Measurements from ENCODE around the gene SHISA7.

SHISA7 gene

DNA sequence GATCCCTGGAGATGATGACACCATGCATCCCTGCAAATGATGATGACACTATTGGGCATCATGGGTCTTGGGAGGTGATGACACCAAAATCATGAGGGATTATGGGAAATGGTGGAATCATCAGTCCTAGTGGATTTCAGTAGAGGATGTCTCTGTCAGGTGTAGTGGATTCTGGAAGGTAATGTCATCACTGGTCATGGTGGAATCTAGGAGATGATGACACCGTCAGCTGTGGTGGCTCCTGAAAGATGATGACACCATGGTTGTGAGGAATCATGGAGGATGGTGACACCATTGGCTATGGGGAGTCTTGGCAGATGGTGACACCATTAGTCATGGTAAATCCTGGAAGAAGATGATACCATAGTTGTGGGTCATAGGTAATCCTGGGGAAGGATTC is 11.9 kb downstream of the SHISA7 start:
- TF ChIP-seq, protein P1, sequence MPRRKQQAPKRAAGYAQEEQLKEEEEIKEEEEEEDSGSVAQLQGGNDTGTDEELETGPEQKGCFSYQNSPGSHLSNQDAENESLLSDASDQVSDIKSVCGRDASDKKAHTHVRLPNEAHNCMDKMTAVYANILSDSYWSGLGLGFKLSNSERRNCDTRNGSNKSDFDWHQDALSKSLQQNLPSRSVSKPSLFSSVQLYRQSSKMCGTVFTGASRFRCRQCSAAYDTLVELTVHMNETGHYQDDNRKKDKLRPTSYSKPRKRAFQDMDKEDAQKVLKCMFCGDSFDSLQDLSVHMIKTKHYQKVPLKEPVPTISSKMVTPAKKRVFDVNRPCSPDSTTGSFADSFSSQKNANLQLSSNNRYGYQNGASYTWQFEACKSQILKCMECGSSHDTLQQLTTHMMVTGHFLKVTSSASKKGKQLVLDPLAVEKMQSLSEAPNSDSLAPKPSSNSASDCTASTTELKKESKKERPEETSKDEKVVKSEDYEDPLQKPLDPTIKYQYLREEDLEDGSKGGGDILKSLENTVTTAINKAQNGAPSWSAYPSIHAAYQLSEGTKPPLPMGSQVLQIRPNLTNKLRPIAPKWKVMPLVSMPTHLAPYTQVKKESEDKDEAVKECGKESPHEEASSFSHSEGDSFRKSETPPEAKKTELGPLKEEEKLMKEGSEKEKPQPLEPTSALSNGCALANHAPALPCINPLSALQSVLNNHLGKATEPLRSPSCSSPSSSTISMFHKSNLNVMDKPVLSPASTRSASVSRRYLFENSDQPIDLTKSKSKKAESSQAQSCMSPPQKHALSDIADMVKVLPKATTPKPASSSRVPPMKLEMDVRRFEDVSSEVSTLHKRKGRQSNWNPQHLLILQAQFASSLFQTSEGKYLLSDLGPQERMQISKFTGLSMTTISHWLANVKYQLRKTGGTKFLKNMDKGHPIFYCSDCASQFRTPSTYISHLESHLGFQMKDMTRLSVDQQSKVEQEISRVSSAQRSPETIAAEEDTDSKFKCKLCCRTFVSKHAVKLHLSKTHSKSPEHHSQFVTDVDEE (CRISPR knock-in tag; IDR thresholded peaks at IDR 0.05) = no peak
- TF ChIP-seq, protein P2, sequence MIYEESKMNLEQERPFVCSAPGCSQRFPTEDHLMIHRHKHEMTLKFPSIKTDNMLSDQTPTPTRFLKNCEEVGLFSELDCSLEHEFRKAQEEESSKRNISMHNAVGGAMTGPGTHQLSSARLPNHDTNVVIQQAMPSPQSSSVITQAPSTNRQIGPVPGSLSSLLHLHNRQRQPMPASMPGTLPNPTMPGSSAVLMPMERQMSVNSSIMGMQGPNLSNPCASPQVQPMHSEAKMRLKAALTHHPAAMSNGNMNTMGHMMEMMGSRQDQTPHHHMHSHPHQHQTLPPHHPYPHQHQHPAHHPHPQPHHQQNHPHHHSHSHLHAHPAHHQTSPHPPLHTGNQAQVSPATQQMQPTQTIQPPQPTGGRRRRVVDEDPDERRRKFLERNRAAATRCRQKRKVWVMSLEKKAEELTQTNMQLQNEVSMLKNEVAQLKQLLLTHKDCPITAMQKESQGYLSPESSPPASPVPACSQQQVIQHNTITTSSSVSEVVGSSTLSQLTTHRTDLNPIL (CRISPR knock-in tag; IDR thresholded peaks at IDR 0.05; ENCODE audit: low read depth) = no peak
- no peak for TF ChIP-seq ZFP30 (CRISPR knock-in tag; IDR thresholded peaks at IDR 0.05)
- no peak for TF ChIP-seq TCF4 (CRISPR knock-in tag; IDR thresholded peaks at IDR 0.05; ENCODE audit: borderline replicate concordance)
- TF ChIP-seq ZNF70 (CRISPR knock-in tag; IDR thresholded peaks at IDR 0.05) = no peak
- TF ChIP-seq TOX (CRISPR knock-in tag; IDR thresholded peaks at IDR 0.05; ENCODE audit: borderline replicate concordance) = no peak
- TF ChIP-seq ESRRG (CRISPR knock-in tag; IDR thresholded peaks at IDR 0.05) = no peak
- no peak for TF ChIP-seq CSRNP3 (CRISPR knock-in tag; IDR thresholded peaks at IDR 0.05)
- no peak for TF ChIP-seq ZNF8 (CRISPR knock-in tag; IDR thresholded peaks at IDR 0.05)
- TF ChIP-seq PPARA (CRISPR knock-in tag; IDR thresholded peaks at IDR 0.05; ENCODE audit: borderline replicate concordance) = no peak
- TF ChIP-seq POU6F1 (CRISPR knock-in tag; IDR thresholded peaks at IDR 0.05; ENCODE audit: borderline replicate concordance, low read depth) = no peak
- no peak for ATAC-seq

GRCh38 chr19:55426042-55426441 is 17.1 kb downstream of the SHISA7 start:
- TF ChIP-seq ARNTL (CRISPR knock-in tag; IDR thresholded peaks at IDR 0.05; ENCODE audit: borderline replicate concordance, low read depth) = no peak
- TF ChIP-seq ZNF70 (CRISPR knock-in tag; IDR thresholded peaks at IDR 0.05) = no peak
- TF ChIP-seq SNAI2 (CRISPR knock-in tag; IDR thresholded peaks at IDR 0.05) = no peak
- TF ChIP-seq, protein P3, sequence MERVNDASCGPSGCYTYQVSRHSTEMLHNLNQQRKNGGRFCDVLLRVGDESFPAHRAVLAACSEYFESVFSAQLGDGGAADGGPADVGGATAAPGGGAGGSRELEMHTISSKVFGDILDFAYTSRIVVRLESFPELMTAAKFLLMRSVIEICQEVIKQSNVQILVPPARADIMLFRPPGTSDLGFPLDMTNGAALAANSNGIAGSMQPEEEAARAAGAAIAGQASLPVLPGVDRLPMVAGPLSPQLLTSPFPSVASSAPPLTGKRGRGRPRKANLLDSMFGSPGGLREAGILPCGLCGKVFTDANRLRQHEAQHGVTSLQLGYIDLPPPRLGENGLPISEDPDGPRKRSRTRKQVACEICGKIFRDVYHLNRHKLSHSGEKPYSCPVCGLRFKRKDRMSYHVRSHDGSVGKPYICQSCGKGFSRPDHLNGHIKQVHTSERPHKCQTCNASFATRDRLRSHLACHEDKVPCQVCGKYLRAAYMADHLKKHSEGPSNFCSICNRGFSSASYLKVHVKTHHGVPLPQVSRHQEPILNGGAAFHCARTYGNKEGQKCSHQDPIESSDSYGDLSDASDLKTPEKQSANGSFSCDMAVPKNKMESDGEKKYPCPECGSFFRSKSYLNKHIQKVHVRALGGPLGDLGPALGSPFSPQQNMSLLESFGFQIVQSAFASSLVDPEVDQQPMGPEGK (CRISPR knock-in tag; IDR thresholded peaks at IDR 0.05; ENCODE audit: borderline replicate concordance) = no peak
- no peak for TF ChIP-seq ZFP3 (CRISPR knock-in tag; IDR thresholded peaks at IDR 0.05)
- no peak for TF ChIP-seq ZNF565 (CRISPR knock-in tag; conservative IDR thresholded peaks at IDR 0.05; ENCODE audit: low read depth)
- TF ChIP-seq CSRNP3 (CRISPR knock-in tag; IDR thresholded peaks at IDR 0.05) = no peak
- no peak for TF ChIP-seq CSDC2 (CRISPR knock-in tag; IDR thresholded peaks at IDR 0.05)
- no peak for TF ChIP-seq BACH2 (CRISPR knock-in tag; IDR thresholded peaks at IDR 0.05; ENCODE audit: borderline replicate concordance)

GRCh38 chr19:55424518-55424917 is 18.6 kb downstream of the SHISA7 start:
- ATAC-seq = no peak
- no peak for TF ChIP-seq OSR1 (CRISPR knock-in tag; IDR thresholded peaks at IDR 0.05)
- no peak for TF ChIP-seq POU6F1 (CRISPR knock-in tag; IDR thresholded peaks at IDR 0.05; ENCODE audit: borderline replicate concordance, low read depth)
- no peak for TF ChIP-seq ZFP30 (CRISPR knock-in tag; IDR thresholded peaks at IDR 0.05)
- no peak for TF ChIP-seq ZNF70 (CRISPR knock-in tag; IDR thresholded peaks at IDR 0.05)
- no peak for TF ChIP-seq ARNTL (CRISPR knock-in tag; IDR thresholded peaks at IDR 0.05; ENCODE audit: borderline replicate concordance, low read depth)
- TF ChIP-seq, protein P2 (CRISPR knock-in tag; IDR thresholded peaks at IDR 0.05; ENCODE audit: low read depth) = no peak
- no peak for TF ChIP-seq ZNF565 (CRISPR knock-in tag; conservative IDR thresholded peaks at IDR 0.05; ENCODE audit: low read depth)
- TF ChIP-seq BACH2 (CRISPR knock-in tag; IDR thresholded peaks at IDR 0.05; ENCODE audit: borderline replicate concordance) = no peak
- TF ChIP-seq, protein P3 (CRISPR knock-in tag; IDR thresholded peaks at IDR 0.05; ENCODE audit: borderline replicate concordance) = no peak
- no peak for TF ChIP-seq CSDC2 (CRISPR knock-in tag; IDR thresholded peaks at IDR 0.05)
- TF ChIP-seq GLIS3 (CRISPR knock-in tag; IDR thresholded peaks at IDR 0.05) = no peak
- no peak for TF ChIP-seq SNAI2 (CRISPR knock-in tag; IDR thresholded peaks at IDR 0.05)
- TF ChIP-seq TOX (CRISPR knock-in tag; IDR thresholded peaks at IDR 0.05; ENCODE audit: borderline replicate concordance) = no peak

More at GRCh38 chr19:55426042-55426441, 17.1 kb downstream of the SHISA7 start:
- no peak for ATAC-seq
